ENCODE results near the gene KBTBD13.

KBTBD13 gene

DNA sequence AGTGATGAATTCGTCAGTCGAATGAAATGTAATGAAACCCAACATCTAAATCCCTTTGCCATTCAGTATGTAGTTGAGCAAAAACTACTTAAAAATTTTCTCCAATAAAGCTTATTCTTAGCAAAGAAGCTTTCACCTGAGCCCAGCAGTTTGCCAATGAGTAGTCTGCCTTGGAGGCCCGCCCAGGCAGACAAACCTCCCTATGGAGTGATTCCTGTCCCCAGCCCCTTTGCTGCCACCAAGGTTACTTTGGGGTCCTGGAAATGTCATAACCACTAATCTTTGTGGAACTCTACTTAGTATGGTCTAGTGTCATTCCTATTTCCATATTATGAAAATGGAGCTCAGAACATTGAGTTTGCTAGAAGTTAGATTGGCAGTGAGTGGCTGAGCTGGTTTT is 26.4 kb downstream of the KBTBD13 start:
- H3K9me3 ChIP-seq (ENCODE audit: insufficient read depth, low read depth, low read length): no peaks in the 10 kb centered on the region
- no peak overlapping the region for H3K4me3 ChIP-seq (ENCODE audit: low read length, poor library complexity, severe bottlenecking)
- peaks cover 8% of the 10 kb centered on the region; the same call in 1 of the 2 replicates for H3K36me3 ChIP-seq (ENCODE audit: insufficient read depth, low read length)
- H3K4me1 ChIP-seq (ENCODE audit: insufficient read depth, low read length, poor library complexity, severe bottlenecking): no peaks in the 10 kb centered on the region
- TF ChIP-seq, protein P1, sequence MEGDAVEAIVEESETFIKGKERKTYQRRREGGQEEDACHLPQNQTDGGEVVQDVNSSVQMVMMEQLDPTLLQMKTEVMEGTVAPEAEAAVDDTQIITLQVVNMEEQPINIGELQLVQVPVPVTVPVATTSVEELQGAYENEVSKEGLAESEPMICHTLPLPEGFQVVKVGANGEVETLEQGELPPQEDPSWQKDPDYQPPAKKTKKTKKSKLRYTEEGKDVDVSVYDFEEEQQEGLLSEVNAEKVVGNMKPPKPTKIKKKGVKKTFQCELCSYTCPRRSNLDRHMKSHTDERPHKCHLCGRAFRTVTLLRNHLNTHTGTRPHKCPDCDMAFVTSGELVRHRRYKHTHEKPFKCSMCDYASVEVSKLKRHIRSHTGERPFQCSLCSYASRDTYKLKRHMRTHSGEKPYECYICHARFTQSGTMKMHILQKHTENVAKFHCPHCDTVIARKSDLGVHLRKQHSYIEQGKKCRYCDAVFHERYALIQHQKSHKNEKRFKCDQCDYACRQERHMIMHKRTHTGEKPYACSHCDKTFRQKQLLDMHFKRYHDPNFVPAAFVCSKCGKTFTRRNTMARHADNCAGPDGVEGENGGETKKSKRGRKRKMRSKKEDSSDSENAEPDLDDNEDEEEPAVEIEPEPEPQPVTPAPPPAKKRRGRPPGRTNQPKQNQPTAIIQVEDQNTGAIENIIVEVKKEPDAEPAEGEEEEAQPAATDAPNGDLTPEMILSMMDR (conservative IDR thresholded peaks at IDR 0.05; ENCODE audit: low read length): no peak
- no peak for TF ChIP-seq EZH2phosphoT487 (IDR thresholded peaks at IDR 0.05; ENCODE audit: borderline replicate concordance)
- no peak overlapping the region for H3K4me2 ChIP-seq (ENCODE audit: low read depth, low read length, poor library complexity, severe bottlenecking)
- no peaks in the 10 kb centered on the region for H3F3A ChIP-seq (ENCODE audit: low read depth)
- H3K27me3 ChIP-seq (ENCODE audit: insufficient read depth, low read length, poor library complexity, severe bottlenecking): no peaks in the 10 kb centered on the region
- no peaks in the 10 kb centered on the region for H3K9me2 ChIP-seq (replicated peaks; ENCODE audit: low read depth, low read length)
- H3K79me2 ChIP-seq (ENCODE audit: insufficient read depth, low read length): no peaks in the 10 kb centered on the region
- H2AFZ ChIP-seq (ENCODE audit: low read length): no peak overlapping the region
- H4K20me1 ChIP-seq (ENCODE audit: insufficient read depth, low read length, poor library complexity, severe bottlenecking): no peaks in the 10 kb centered on the region
- no peak overlapping the region for H3K9ac ChIP-seq (ENCODE audit: low read depth, low read length, poor library complexity, severe bottlenecking)

DNA sequence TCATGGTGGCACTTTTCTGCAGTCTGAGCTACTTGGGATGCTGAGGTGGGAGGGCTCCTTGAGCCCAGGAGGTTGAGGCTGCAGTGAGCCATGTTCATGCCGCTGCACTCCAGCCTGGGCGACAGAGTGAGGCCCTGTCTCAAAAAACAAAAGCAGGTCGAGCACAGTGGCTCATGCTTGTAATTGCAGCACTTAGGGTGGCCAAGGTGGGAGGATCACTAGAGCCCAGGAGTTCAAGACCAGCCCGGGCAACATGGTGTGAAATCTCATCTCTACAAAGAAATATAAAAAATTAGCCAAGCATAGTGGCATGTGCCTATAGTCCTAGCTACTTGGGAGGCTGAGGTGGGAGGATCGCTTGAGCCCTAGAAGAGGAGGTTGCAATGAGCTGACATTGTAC is 28.5 kb downstream of the KBTBD13 start:
- Histone ChIP-seq H2AFZ (ENCODE audit: low read length) (no peak overlapping the region), H3K4me1 (ENCODE audit: insufficient read depth, low read length, poor library complexity, severe bottlenecking) (no peaks in the 10 kb centered on the region), H3F3A (ENCODE audit: low read depth) (no peaks in the 10 kb centered on the region), H4K20me1 (ENCODE audit: insufficient read depth, low read length, poor library complexity, severe bottlenecking) (no peaks in the 10 kb centered on the region), H3K27me3 (ENCODE audit: insufficient read depth, low read length, poor library complexity, severe bottlenecking) (no peaks in the 10 kb centered on the region), H3K4me2 (ENCODE audit: low read depth, low read length, poor library complexity, severe bottlenecking) (no peak overlapping the region), H3K9me2 (replicated peaks; ENCODE audit: low read depth, low read length) (no peaks in the 10 kb centered on the region), H3K9me3 (ENCODE audit: insufficient read depth, low read depth, low read length) (no peaks in the 10 kb centered on the region), H3K9ac (ENCODE audit: low read depth, low read length, poor library complexity, severe bottlenecking) (no peak overlapping the region), H3K4me3 (ENCODE audit: low read length, poor library complexity, severe bottlenecking) (no peak overlapping the region), H3K79me2 (ENCODE audit: insufficient read depth, low read length) (no peaks in the 10 kb centered on the region), H3K36me3 (ENCODE audit: insufficient read depth, low read length) (peaks cover 8% of the 10 kb centered on the region; the same call in 1 of the 2 replicates)
- TF ChIP-seq EZH2phosphoT487 (IDR thresholded peaks at IDR 0.05; ENCODE audit: borderline replicate concordance): no peak
- TF ChIP-seq, protein P1 (conservative IDR thresholded peaks at IDR 0.05; ENCODE audit: low read length): no peak

DNA sequence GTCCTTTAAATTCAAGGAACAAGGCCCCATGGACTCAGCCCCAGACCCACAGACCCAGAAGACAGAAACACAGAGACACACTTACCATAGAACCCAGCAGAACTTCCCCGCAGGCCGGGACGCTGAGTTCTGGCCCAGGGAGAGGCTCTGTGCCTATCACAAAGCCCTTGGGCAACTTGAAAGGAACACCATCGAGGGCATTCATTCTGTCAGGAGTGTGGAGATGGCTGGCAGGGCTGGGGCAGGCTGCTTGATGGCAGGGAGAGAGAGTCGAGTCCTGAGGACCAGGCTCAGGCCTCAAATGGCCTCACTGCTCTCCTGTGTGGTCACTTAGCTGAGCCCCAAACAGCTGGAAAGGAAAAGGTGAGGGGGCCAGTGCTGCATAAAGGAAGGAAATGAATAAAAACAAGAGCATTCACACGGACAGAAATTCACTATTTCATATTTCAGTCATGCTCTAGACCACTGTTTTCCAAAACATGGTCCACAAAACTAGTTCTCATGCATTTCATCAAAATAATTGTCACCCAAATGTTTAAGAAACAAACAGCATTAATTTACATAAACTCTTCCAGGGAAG is 29.6 kb downstream of the KBTBD13 start:
- Histone ChIP-seq H2AFZ (ENCODE audit: low read length) (no peak overlapping the region), H3K27me3 (ENCODE audit: insufficient read depth, low read length, poor library complexity, severe bottlenecking) (no peaks in the 10 kb centered on the region), H3F3A (ENCODE audit: low read depth) (no peaks in the 10 kb centered on the region), H3K36me3 (ENCODE audit: insufficient read depth, low read length) (peaks cover 8% of the 10 kb centered on the region; the same call in 1 of the 2 replicates), H3K79me2 (ENCODE audit: insufficient read depth, low read length) (no peaks in the 10 kb centered on the region), H4K20me1 (ENCODE audit: insufficient read depth, low read length, poor library complexity, severe bottlenecking) (no peaks in the 10 kb centered on the region), H3K9me3 (ENCODE audit: insufficient read depth, low read depth, low read length) (no peaks in the 10 kb centered on the region), H3K4me2 (ENCODE audit: low read depth, low read length, poor library complexity, severe bottlenecking) (no peak overlapping the region), H3K9me2 (replicated peaks; ENCODE audit: low read depth, low read length) (no peaks in the 10 kb centered on the region), H3K4me3 (ENCODE audit: low read length, poor library complexity, severe bottlenecking) (no peak overlapping the region), H3K9ac (ENCODE audit: low read depth, low read length, poor library complexity, severe bottlenecking) (no peak overlapping the region), H3K4me1 (ENCODE audit: insufficient read depth, low read length, poor library complexity, severe bottlenecking) (no peaks in the 10 kb centered on the region)
- TF ChIP-seq EZH2phosphoT487 (IDR thresholded peaks at IDR 0.05; ENCODE audit: borderline replicate concordance): no peak
- TF ChIP-seq, protein P1 (conservative IDR thresholded peaks at IDR 0.05; ENCODE audit: low read length): no peak
